Measurements from ENCODE around the gene PSMD13.

GRCh38 chr11:208181-208916 is 28.4 kb upstream of the PSMD13 start:
- TF ChIP-seq CTCF (IDR thresholded peaks at IDR 0.05) (no peak), EZH2 (IDR thresholded peaks at IDR 0.05; ENCODE audit: borderline replicate concordance, insufficient read depth, low read depth, low read length, poor library complexity, severe bottlenecking) (no peak)

Data from B cell (primary cell).